C4-2B (cell line): Measurements from ENCODE around the gene SYT9.

Source experiments
- H3K27ac ChIP-seq: fragments of 450-650 bp; 2 replicates; pipeline ENCODE4 v1.5.1; 2017
- ZFX ChIP-seq: fragments of 450-650 bp; IDR thresholded peaks from 2 replicates; pipeline ENCODE4 v1.6.1; 2017
- TF ChIP-seq, protein P1 (sequence below): fragments of 450-650 bp; conservative IDR thresholded peaks from 2 replicates; pipeline ENCODE4 v1.5.1; 2017; ENCODE audit warnings: mild to moderate bottlenecking

SYT9 gene

DNA sequence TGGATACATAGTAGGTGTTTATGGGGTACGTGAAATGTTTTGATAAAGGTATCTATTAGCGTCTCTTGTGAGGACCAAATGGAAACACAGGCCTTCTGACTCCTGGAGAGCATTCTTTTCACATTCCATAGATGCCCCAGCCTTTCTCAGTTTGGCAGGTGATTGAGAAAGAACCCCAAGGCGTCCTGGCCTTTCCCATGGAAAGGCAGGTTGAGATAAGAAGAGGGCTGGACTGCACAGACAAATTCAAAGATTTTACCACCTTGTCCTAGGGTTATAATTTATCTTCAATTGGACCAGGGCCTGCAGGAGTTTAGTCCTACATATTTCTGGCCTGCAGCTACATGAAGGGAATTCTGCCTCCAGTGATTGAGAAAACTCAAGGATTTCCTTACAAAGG, 232.9 kb downstream of the SYT9 start:
- TF ChIP-seq ZFX, result no peak
- TF ChIP-seq, protein P1, sequence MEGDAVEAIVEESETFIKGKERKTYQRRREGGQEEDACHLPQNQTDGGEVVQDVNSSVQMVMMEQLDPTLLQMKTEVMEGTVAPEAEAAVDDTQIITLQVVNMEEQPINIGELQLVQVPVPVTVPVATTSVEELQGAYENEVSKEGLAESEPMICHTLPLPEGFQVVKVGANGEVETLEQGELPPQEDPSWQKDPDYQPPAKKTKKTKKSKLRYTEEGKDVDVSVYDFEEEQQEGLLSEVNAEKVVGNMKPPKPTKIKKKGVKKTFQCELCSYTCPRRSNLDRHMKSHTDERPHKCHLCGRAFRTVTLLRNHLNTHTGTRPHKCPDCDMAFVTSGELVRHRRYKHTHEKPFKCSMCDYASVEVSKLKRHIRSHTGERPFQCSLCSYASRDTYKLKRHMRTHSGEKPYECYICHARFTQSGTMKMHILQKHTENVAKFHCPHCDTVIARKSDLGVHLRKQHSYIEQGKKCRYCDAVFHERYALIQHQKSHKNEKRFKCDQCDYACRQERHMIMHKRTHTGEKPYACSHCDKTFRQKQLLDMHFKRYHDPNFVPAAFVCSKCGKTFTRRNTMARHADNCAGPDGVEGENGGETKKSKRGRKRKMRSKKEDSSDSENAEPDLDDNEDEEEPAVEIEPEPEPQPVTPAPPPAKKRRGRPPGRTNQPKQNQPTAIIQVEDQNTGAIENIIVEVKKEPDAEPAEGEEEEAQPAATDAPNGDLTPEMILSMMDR, result no peak

DNA sequence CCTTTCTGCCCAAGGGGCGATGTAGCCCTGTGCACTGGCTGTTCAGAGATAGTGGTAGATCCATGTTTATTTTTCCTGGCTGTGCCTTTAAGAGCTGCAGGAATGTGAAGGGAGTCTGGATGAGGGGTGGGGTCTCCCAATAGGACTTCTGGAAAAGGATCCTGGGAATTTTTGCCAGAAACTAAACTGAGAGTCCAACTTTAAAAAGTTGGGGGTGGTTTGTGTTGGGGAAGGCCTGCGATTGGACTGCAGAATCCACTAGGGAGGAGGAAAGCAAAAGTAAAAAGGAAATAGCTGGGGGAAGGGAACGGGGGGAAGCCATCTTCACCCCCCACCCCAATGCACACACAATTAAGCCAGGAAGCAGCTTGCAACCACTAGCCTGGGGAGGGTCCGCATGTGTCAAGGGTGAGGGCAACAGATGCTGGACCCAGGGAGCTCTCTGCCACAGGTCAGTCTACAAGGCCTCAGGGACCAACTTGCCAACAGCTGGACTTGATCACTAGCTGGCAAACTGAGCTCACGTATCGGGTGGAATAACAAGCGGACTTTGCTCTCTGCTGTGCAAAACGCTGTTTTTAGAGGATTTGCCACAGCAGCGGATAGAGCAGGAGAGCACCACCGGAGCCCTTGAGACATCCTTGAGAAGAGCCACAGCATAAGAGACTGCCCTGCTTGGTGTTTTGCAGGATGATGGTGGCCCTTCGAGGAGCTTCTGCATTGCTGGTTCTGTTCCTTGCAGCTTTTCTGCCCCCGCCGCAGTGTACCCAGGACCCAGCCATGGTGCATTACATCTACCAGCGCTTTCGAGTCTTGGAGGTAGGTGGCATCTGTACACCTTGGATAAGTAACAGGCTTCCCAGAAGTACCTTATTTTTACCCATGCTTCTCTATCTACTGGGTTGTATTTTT, 233.7 kb downstream of the SYT9 start, which contains the start of gene OLFML1:
OLFML1 (plus strand) TSS at position 321 of the 912 bp plus-strand sequence; CDS start at position 691, 370 bp downstream.
- TF ChIP-seq ZFX, result no peak
- TF ChIP-seq, protein P1, result no peak
- H3K27ac ChIP-seq, result no peak within 1 kb of the TSS

More for the DNA sequence above, 232.9 kb downstream of the SYT9 start:
- no peak overlapping the region for H3K27ac ChIP-seq

DNA sequence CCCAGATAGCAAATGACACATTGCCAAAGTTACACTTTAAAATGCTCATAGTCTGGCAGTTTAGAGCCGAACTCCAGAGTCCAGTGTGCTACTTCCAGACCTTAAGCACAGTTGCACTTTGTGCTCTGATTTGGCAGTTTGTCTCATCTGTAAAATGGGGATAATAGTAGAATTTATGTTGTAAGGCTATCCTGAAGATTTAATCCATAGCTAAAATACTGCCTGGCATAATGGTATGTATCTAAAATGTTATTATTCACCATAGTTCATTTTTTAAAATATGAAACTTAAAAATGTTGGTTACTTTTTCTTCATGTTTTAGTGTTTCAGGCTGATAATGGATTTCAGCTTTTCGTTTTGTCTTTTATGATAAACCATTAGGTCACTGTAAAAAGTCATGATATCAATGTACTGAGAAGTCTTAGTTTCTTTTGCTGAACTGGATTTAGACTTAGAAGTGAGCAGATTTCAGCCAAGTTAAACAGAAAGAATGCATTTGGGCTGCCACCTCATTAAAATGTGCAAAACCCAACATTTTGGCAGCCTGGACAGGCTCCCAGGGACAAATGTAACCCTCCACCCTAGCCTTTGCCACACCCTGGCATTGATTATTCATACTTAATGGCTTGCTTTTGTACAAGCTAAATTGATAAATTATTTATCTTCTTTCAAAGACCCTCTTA, 234.5 kb downstream of the SYT9 start:
- TF ChIP-seq, protein P1, result no peak
- no peak for TF ChIP-seq ZFX
- H3K27ac ChIP-seq, result no peak overlapping the region

DNA sequence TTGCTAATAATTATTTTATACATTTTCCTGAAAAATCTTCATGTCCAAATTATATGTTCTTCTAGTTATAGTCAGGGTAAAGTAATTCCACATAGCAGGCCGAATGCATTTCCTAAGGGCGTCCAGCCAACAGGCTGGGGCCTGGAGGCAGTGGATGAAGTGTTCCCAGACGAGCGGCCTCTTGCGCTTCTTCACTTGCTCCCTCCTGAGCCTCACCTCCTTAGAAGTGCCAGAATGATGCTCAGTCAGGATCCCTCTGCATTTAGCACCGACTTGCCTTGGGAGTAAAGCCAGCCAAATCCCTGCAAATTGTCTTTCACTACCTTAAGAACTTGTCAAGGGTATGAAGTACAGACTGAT, 235.1 kb downstream of the SYT9 start:
- TF ChIP-seq, protein P1, result no peak
- TF ChIP-seq ZFX, result no peak
- H3K27ac ChIP-seq, result no peak overlapping the region

DNA sequence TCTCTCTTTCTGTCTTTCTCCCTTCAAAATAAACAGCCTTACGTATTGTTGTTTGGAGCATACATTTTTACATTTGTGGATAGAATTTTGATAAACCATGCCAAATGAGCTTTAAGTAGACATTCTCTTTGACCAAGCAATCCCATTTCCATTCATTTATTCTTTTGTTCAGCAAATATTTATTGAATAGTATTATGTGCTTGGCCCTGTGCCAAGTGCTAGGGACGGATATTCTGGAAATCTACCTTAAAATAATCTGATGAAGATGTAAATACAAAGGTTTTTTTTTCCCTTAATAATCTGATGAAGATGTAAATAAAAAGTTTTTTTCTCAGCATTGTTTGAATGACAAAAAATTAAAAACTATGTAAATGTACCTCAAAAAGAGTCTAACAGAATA, 235.7 kb downstream of the SYT9 start:
- TF ChIP-seq ZFX, result no peak
- TF ChIP-seq, protein P1, result no peak
- H3K27ac ChIP-seq, result no peak overlapping the region

DNA sequence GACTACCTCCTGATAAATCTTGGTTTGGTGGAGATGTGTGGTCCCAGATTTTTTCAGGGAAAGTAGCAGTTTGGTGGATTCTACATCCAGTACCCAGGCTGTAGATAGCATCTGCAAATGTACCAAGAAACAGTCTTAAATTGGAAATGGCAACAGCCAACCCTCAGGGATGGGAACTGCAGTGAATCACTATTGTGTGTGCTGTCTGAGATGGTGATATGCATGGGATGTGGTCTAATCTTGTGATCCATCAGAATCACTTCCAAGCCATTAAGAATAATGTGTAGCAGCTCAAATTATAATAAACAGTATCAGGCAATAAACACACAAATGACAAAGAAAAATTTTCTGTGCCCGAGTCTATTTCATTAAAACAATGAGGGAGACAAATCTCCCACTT, 237.0 kb downstream of the SYT9 start:
- TF ChIP-seq, protein P1, result no peak
- TF ChIP-seq ZFX, result no peak
- H3K27ac ChIP-seq, result no peak overlapping the region

DNA sequence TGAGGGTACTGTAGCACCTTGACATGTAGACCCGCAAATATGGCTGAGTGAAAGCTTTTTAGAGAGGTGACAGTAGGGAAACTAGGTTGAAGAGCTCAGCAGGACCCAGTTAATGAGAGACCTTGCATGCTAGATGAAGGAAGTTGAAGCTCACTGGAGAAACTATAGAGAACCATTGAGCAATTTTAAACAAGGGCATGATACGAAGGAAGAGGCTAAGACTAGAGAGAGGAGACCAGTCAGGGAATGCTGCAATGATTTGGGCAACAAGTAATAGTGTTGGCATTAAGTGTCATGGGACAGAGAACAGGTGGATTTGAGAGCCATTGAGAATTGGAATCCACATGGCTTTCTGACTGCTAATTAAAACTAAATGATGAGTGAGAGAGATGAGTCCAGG, 237.7 kb downstream of the SYT9 start:
- TF ChIP-seq ZFX, result no peak
- TF ChIP-seq, protein P1, result no peak

More for the DNA sequence above, 237.7 kb downstream of the SYT9 start:
- no peak overlapping the region for H3K27ac ChIP-seq
